HepG2 (cell line): Measurements from ENCODE around the gene RBM8A. TPM values are rescaled to one million over a fixed set of nuclear protein-coding genes. Genes with fewer than 3 reads are reported as not detected.
"Not testable (repeated sequence)": the region's sequence is repeated elsewhere in the genome, so short reads cannot be mapped to it uniquely, and the experiment has no call there.

Source experiments
- ATAC-seq: fragments of 200-7000 bp; cut with Tn5 transposase; 3 replicates; pipeline ENCODE4 v1.9.1; 2020; ENCODE audit warnings: mild to moderate bottlenecking, moderate library complexity
- BruUV-seq: library from RNA; stranded (reverse); fragments of 400-500 nt; replicated peaks from 2 replicates; lab custom pipeline; 2021; lab: Mats Ljungman, UMichigan
- CTCF ChIA-PET: fragments of 300-600 bp; formaldehyde crosslinking; extraction: SDS; loops from one replicate; lab custom pipeline; 2021; ENCODE audit warnings: low total read pairs, inconsistent platforms, low intra/inter-chr PET ratio; lab: Yijun Ruan, JAX
- POLR2A ChIA-PET: fragments of 350-600 bp; sonication (Branson Sonifier 250); formaldehyde crosslinking; loops from one replicate; lab custom pipeline; 2020; ENCODE audit warnings: antibody characterized with exemption, inconsistent platforms; lab: Yijun Ruan, JAX
- DNase-seq: peaks from one replicate; pipeline ENCODE4 v3.0.0-alpha.2; 2015; ENCODE audit warnings: low spot score
- FAIRE-seq: peaks from 3 replicates; lab custom pipeline; 2011; peaks lifted over from hg19 to GRCh38; lab: Jason Lieb, UNC
- H2AFZ ChIP-seq: one replicate; pipeline ENCODE4 v1.6.1; 2011; ENCODE audit warnings: low read length, inconsistent platforms
- H3K27ac ChIP-seq: fragments of 300-600 bp; 3 replicates; pipeline ENCODE4 v1.8.0; 2011; ENCODE audit warnings: mixed run types, mild to moderate bottlenecking, mixed read lengths, low read length, inconsistent platforms; ENCODE audit not compliant: insufficient read depth; ENCODE audit errors: extremely low read length
- H3K27me3 ChIP-seq, 2 experiments: fragments of 200-600 bp in 1 of 2; 2 replicates in 1 of 2; 3 replicates in 1 of 2; pipeline versions ENCODE4 v1.6.0 to v1.8.0; 2011; ENCODE audit warnings: low read length in 2 of 2, mild to moderate bottlenecking in 2 of 2, moderate library complexity in 2 of 2, inconsistent platforms in 1 of 2; ENCODE audit not compliant: insufficient read depth in 2 of 2, control insufficient read depth in 1 of 2
- H3K36me3 ChIP-seq, 2 experiments: fragments of 200-600 bp in 1 of 2; replicated peaks in 1 of 2; 2 replicates in 1 of 2; 3 replicates in 1 of 2; pipeline versions ENCODE4 v1.5.1 to v1.8.0; 2011; ENCODE audit warnings: low read length in 2 of 2, inconsistent platforms in 1 of 2; ENCODE audit not compliant: insufficient read depth in 2 of 2, control insufficient read depth in 1 of 2
- H3K4me1 ChIP-seq: 2 replicates; pipeline ENCODE4 v1.5.1; 2012; ENCODE audit warnings: low read length, inconsistent platforms; ENCODE audit not compliant: insufficient read depth
- H3K4me2 ChIP-seq: 2 replicates; pipeline ENCODE4 v1.6.0; 2011; ENCODE audit warnings: low read depth, low read length, inconsistent platforms
- H3K4me3 ChIP-seq, 3 experiments: fragments of 200-600 bp in 1 of 3; sonication (generic), shearing (Covaris generic) in 1 of 3; replicated peaks in 1 of 3; 2 replicates each; pipeline ENCODE4 v1.5.1; 2011 to 2016; ENCODE audit warnings: low read length in 3 of 3, inconsistent platforms in 2 of 3, low read depth in 2 of 3, mild to moderate bottlenecking in 2 of 3, control low read depth in 1 of 3, mixed read lengths in 1 of 3; ENCODE audit not compliant: insufficient read depth in 1 of 3
- H3K79me2 ChIP-seq: one replicate; pipeline ENCODE4 v1.6.1; 2011; ENCODE audit warnings: low read length, inconsistent platforms; ENCODE audit not compliant: insufficient read depth
- H3K9ac ChIP-seq: 2 replicates; pipeline ENCODE4 v1.6.0; 2011; ENCODE audit warnings: mild to moderate bottlenecking, low read depth, low read length, inconsistent platforms; ENCODE audit not compliant: insufficient read depth
- H3K9me3 ChIP-seq: 2 replicates; pipeline ENCODE4 v1.5.1; 2012; ENCODE audit warnings: mild to moderate bottlenecking, low read length
- H4K20me1 ChIP-seq: 2 replicates; pipeline ENCODE4 v1.6.0; 2011; ENCODE audit warnings: inconsistent platforms, mild to moderate bottlenecking, low read length, moderate library complexity; ENCODE audit not compliant: insufficient read depth
- DNMT3B ChIP-seq: conservative IDR thresholded peaks from 2 replicates; pipeline ENCODE4 v1.6.1; 2016; ENCODE audit warnings: missing biosample characterization, control low read depth
- ELK4 ChIP-seq: sonication (generic); formaldehyde crosslinking; IDR thresholded peaks from 2 replicates; pipeline ENCODE4 v1.9.0; 2021; ENCODE audit warnings: missing genetic modification reagents, borderline replicate concordance
- GMEB2 ChIP-seq: IDR thresholded peaks from 2 replicates; pipeline ENCODE4 v1.6.1; 2016; ENCODE audit warnings: missing biosample characterization, missing genetic modification reagents, low read depth
- HNRNPH1 ChIP-seq: fragments of 200-400 bp; formaldehyde crosslinking; optimal IDR thresholded peaks from 2 replicates; pipeline ENCODE3; 2017; ENCODE audit warnings: mild to moderate bottlenecking, low read depth, low read length
- ISL2 ChIP-seq: sonication (generic); formaldehyde crosslinking; IDR thresholded peaks from 2 replicates; pipeline ENCODE4 v1.5.0; 2020; ENCODE audit warnings: missing genetic modification reagents
- THAP7 ChIP-seq: sonication (generic); formaldehyde crosslinking; IDR thresholded peaks from 2 replicates; pipeline ENCODE4 v1.8.1; 2023; ENCODE audit warnings: mild to moderate bottlenecking, missing genetic modification reagents
- ZNF235 ChIP-seq: sonication (generic); formaldehyde crosslinking; IDR thresholded peaks from 2 replicates; pipeline ENCODE4 v1.8.1; 2023; ENCODE audit warnings: mild to moderate bottlenecking, missing genetic modification reagents, borderline replicate concordance
- ZNF670 ChIP-seq: sonication (generic); formaldehyde crosslinking; IDR thresholded peaks from 2 replicates; pipeline ENCODE4 v1.8.0; 2022; ENCODE audit warnings: mild to moderate bottlenecking, missing genetic modification reagents, borderline replicate concordance
- WGBS: methylation state at CpG from one replicate; pipeline ENCODE4 v1.1.6; 2017; ENCODE audit warnings: low lambda C conversion rate; 5-methylcytosine and 5-hydroxymethylcytosine counted together
- in situ Hi-C: cut with HindIII; loops from 2 replicates; pipeline ENCODE4 v1.10.0; 2017; ENCODE audit warnings: low pct_unique_long_range_greater_than_20kb; ENCODE audit not compliant: extremely low pct_ligation_motif_present
- intact Hi-C: fragments of 100-400 bp; cut with micrococcal nuclease; formaldehyde crosslinking; loops from one replicate; pipeline ENCODE4 v1.10.0; 2022; ENCODE audit not compliant: unreplicated experiment
- polyA plus RNA-seq, 8 experiments: library from polyadenylated mRNA; depleted of rRNA in 3 of 8; stranded (reverse) in 7 of 8; unstranded in 1 of 8; fragments of >200 nt; fragmentation: Illumina TruSeq in 4 of 8; extraction: Trizol in 4 of 8; gene quantifications; 2 replicates each; pipeline versions ENCODE4 v1.2.1 to v1.2.3, GENCODE V29; 2011 to 2016; ENCODE audit warnings: low read depth in 4 of 8, missing spikeins in 1 of 8, mixed read lengths in 1 of 8; ENCODE audit not compliant: insufficient read depth in 1 of 8
- total RNA-seq, 5 experiments: library from RNA; depleted of rRNA; stranded (reverse); fragments of >200 nt; fragmentation: Illumina TruSeq; extraction: Trizol; gene quantifications; 2 replicates each; pipeline ENCODE4 v1.2.3, GENCODE V29; 2016; ENCODE audit warnings: low read depth in 1 of 5

Gene RBM8A
- total and polyA plus RNA-seq, 2 of the 13 experiments (the other 11 are each of a cell fraction or from before 2014, with no cell fraction given): 106 to 162 TPM

- TF ChIP-seq ISL2 (CRISPR knock-in tag) (no peak), ELK4 (CRISPR knock-in tag) (no peak), THAP7 (CRISPR knock-in tag) (no peak), ZNF235 (CRISPR knock-in tag) (no peak), DNMT3B (CRISPR knock-in tag) (no peak), HNRNPH1 (no peak), GMEB2 (CRISPR knock-in tag) (no peak), ZNF670 (CRISPR knock-in tag) (no peak)
- TF ChIP-seq, all 625 proteins: peak for 2
Observed at GRCh38 chr1:145922266-145922665, 5.0 kb downstream of the RBM8A start (continued).

- H3K27ac ChIP-seq, H3K27me3 ChIP-seq, DNase-seq, H3K36me3 ChIP-seq, H3K4me2 ChIP-seq, FAIRE-seq, ATAC-seq, H3K9ac ChIP-seq, H2AFZ ChIP-seq, CTCF ChIA-PET, in situ Hi-C loops, H3K9me3 ChIP-seq, H4K20me1 ChIP-seq, BruUV-seq, intact Hi-C loops, H3K4me3 ChIP-seq, H3K79me2 ChIP-seq: not testable (repeated sequence)
- POLR2A ChIA-PET: interaction anchor here (3.4 kb wide), 1 partner anchor 61 kb away, joined by 25 read pairs; the partner anchor contains the start of gene PIAS3
- peaks cover 18% of the 10 kb centered on the region for H3K4me1 ChIP-seq
- WGBS: 88% methylated on average over 4 of the region's 4 CpGs
Observed at GRCh38 chr1:145920297-145920696, 7.0 kb downstream of the RBM8A start.
